NOMO-1 treated with DMSO at 0.1 percent for 48 hours (cell line): ENCODE measurements around the gene ZBTB7B.
A peak's percentile ranks its signal among the peaks of the same experiment; 100 is the strongest.

ENCODE experiments used
- DNase-seq: peaks from one replicate; lab custom pipeline; 2025; ENCODE audit not compliant: unreplicated experiment; lab: John Stamatoyannopoulos, UW

The ZBTB7B gene

GRCh38 chr1:155014709-155015508, 12.3 kb downstream of the ZBTB7B start:
- DNase-seq = no peak

DNA sequence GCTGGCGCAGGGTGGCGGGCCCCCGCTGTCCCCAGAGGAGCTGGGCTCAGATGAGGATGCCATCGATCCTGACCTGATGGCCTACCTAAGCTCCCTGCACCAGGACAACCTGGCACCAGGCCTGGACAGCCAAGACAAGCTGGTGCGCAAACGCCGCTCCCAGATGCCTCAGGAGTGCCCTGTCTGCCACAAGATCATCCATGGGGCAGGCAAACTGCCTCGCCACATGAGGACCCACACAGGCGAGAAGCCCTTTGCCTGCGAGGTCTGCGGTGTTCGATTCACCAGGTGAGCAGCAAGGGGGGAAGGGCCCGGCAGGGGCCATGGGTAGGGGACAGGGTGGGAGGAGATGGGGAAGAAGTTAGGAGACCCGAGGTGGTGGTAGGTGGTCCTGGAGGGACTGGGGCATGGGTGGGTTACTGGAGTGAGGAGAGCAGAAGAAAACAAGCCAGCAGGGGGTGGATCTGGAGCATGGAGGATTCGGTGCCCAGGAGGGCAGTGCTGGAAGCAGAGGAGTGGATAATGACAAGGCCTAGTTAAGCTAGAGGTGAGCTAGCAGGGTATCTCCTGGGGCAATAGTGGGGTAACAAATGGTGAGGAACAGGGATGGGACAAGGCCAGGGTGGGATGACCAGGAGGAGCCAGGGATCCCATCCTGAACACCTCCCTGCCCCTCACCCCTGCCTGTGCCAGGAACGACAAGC, 13.1 kb downstream of the ZBTB7B start:
- DNase-seq = no peak

DNA sequence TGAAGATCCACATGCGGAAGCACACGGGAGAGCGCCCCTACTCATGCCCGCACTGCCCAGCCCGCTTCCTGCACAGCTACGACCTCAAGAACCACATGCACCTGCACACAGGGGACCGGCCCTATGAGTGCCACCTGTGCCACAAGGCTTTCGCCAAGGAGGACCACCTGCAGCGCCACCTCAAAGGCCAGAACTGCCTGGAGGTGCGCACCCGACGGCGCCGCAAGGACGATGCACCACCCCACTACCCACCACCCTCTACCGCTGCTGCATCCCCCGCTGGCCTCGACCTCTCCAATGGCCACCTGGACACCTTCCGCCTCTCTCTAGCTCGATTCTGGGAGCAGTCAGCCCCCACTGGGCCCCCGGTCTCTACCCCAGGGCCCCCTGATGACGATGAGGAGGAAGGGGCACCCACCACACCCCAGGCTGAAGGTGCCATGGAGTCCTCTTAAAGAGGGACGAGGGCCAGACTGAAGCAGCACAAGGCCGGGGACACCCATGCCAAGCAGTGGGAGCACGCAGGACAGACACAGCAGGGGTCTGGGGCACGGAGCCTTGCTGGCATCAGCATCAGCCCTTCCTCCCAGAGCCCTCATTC, 13.7 kb downstream of the ZBTB7B start:
- no peak for DNase-seq

- peak; percentile 84 for DNase-seq
These were observed 14.7 kb downstream of the ZBTB7B start for GRCh38 chr1:155017041-155017945.

- no peak for DNase-seq
These were observed 15.3 kb downstream of the ZBTB7B start for GRCh38 chr1:155017946-155018316.

- DNase-seq = no peak
These were observed 16.2 kb downstream of the ZBTB7B start for GRCh38 chr1:155018617-155019348.

- no peak for DNase-seq
These were observed 17.0 kb downstream of the ZBTB7B start for GRCh38 chr1:155019377-155020245.

- DNase-seq = no peak
These were observed 19.7 kb downstream of the ZBTB7B start for GRCh38 chr1:155022136-155022926.

- no peak for DNase-seq
These were observed 20.3 kb downstream of the ZBTB7B start for GRCh38 chr1:155022927-155023236.

DNA sequence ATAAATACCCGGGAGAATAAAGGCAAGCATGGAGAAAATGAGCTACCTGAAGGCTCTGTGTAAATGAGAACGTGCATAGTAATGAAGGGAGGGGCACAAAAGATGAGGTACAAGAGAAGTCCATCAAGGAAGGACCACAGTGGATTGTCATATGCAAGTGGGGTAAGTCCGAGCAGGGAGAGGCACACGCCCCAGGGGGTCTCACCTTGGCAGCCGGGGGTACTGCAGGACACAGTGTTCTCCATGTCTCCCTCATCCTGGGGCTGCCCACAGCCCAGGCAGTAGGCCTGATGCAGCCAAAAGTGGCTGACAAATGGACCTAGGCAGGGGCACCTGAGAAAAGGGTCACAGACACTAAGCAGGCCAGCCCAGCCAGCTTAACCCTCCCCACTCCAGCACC, 21.0 kb downstream of the ZBTB7B start:
- DNase-seq = no peak

- DNase-seq = no peak
These were observed 21.7 kb downstream of the ZBTB7B start for GRCh38 chr1:155024315-155024714.

GRCh38 chr1:155026154-155026553, 23.6 kb downstream of the ZBTB7B start:
- no peak for DNase-seq

DNA sequence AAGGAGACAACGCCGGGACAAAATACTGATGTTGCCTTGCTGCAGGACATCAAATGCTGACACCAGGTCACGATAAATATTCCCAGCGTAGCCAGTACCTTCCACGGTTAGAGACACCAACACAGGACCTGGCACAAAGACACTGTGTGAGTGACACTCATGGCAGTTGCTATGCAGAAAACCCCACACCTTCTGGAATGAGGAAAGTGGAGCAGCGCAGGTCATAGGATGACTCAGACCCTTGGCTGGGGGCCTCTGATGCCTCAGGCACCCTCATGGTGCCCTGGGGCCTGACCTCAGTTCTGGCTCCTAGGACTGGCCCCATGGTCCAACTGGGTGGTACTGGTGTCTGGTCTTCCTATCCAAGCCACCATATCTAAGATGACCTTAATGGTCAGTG, 24.0 kb downstream of the ZBTB7B start:
- no peak for DNase-seq

GRCh38 chr1:155029513-155030242, 27.1 kb downstream of the ZBTB7B start:
- no peak for DNase-seq

- DNase-seq = no peak
These were observed 27.7 kb downstream of the ZBTB7B start for GRCh38 chr1:155030243-155030795.

DNA sequence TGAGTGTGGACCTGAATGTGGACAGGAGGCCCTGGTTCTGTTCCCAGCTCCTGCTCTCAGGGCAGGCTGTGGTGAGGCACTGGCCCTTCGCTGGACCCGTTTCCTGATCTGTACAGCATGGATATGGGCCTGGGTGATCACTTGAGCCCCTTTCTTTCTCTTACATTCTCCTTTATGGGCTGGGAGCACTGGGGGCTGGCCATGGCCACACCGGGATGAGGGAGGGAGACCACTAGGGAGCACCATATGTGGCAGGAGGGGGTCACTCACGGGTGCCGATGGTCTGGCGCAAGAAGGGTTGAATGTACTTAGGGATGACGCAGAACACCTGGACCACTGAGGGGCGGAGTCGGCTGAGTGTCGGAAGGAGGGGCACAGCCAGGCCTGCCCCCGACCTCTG, 28.3 kb downstream of the ZBTB7B start:
- no peak for DNase-seq

- no peak for DNase-seq
These were observed 30.3 kb downstream of the ZBTB7B start for GRCh38 chr1:155032886-155033285.

- no peak for DNase-seq
These were observed 30.9 kb downstream of the ZBTB7B start, which contains the start of the genes DCST1 and DCST2 for GRCh38 chr1:155033524-155033923. Gene DCST1, plus strand, starts transcription at chr1:155033824. Its CDS starts 213 bp downstream, at chr1:155034037. Gene DCST2, minus strand, starts transcription at chr1:155033781. Its CDS starts 80 bp downstream, at chr1:155033701.
